ENCODE measurements around the gene ZNF335. TPM values are rescaled to one million over a fixed set of nuclear protein-coding genes. Genes with fewer than 3 reads are reported as not detected.

Gene ZNF335
- total and polyA plus RNA-seq, 2 of the 13 experiments (the other 11 are each of a cell fraction or from before 2014, with no cell fraction given) = 9.7 to 13.7 TPM

- TF ChIP-seq, protein P1, sequence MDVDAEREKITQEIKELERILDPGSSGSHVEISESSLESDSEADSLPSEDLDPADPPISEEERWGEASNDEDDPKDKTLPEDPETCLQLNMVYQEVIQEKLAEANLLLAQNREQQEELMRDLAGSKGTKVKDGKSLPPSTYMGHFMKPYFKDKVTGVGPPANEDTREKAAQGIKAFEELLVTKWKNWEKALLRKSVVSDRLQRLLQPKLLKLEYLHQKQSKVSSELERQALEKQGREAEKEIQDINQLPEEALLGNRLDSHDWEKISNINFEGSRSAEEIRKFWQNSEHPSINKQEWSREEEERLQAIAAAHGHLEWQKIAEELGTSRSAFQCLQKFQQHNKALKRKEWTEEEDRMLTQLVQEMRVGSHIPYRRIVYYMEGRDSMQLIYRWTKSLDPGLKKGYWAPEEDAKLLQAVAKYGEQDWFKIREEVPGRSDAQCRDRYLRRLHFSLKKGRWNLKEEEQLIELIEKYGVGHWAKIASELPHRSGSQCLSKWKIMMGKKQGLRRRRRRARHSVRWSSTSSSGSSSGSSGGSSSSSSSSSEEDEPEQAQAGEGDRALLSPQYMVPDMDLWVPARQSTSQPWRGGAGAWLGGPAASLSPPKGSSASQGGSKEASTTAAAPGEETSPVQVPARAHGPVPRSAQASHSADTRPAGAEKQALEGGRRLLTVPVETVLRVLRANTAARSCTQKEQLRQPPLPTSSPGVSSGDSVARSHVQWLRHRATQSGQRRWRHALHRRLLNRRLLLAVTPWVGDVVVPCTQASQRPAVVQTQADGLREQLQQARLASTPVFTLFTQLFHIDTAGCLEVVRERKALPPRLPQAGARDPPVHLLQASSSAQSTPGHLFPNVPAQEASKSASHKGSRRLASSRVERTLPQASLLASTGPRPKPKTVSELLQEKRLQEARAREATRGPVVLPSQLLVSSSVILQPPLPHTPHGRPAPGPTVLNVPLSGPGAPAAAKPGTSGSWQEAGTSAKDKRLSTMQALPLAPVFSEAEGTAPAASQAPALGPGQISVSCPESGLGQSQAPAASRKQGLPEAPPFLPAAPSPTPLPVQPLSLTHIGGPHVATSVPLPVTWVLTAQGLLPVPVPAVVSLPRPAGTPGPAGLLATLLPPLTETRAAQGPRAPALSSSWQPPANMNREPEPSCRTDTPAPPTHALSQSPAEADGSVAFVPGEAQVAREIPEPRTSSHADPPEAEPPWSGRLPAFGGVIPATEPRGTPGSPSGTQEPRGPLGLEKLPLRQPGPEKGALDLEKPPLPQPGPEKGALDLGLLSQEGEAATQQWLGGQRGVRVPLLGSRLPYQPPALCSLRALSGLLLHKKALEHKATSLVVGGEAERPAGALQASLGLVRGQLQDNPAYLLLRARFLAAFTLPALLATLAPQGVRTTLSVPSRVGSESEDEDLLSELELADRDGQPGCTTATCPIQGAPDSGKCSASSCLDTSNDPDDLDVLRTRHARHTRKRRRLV (CRISPR knock-in tag; IDR thresholded peaks at IDR 0.05) = no peak
- TF ChIP-seq ZNF83 (CRISPR knock-in tag; IDR thresholded peaks at IDR 0.05; ENCODE audit: borderline replicate concordance) (no peak), HDAC6 (IDR thresholded peaks at IDR 0.05; ENCODE audit: low read depth, low read length) (no peak), PAF1 (CRISPR knock-in tag; IDR thresholded peaks at IDR 0.05) (no peak), TEAD2 (CRISPR knock-in tag; IDR thresholded peaks at IDR 0.05) (no peak), IKZF1 (IDR thresholded peaks at IDR 0.05) (no peak), MED13 (CRISPR knock-in tag; IDR thresholded peaks at IDR 0.05) (no peak), NFE2 (CRISPR knock-in tag; IDR thresholded peaks at IDR 0.05) (no peak), ZNF780A (CRISPR knock-in tag; IDR thresholded peaks at IDR 0.05) (no peak), ZNF205 (CRISPR knock-in tag; IDR thresholded peaks at IDR 0.05) (no peak), ZNF138 (CRISPR knock-in tag; IDR thresholded peaks at IDR 0.05; ENCODE audit: low read depth) (no peak), CENPT (CRISPR knock-in tag; IDR thresholded peaks at IDR 0.05; ENCODE audit: low read depth) (no peak), ZSCAN25 (CRISPR knock-in tag; IDR thresholded peaks at IDR 0.05) (peak; percentile 73; the same call in 1 of the 2 replicates), ZFAT (CRISPR knock-in tag; conservative IDR thresholded peaks at IDR 0.05) (no peak), FUBP1 (CRISPR knock-in tag; IDR thresholded peaks at IDR 0.05; ENCODE audit: borderline replicate concordance) (no peak), HMGA1 (CRISPR knock-in tag; conservative IDR thresholded peaks at IDR 0.05) (no peak), ZNF644 (CRISPR knock-in tag; IDR thresholded peaks at IDR 0.05; ENCODE audit: low read depth) (no peak), CCAR2 (optimal IDR thresholded peaks at IDR 0.05; ENCODE audit: low read depth, low read length) (no peak), ZNF383 (CRISPR knock-in tag; IDR thresholded peaks at IDR 0.05; ENCODE audit: borderline replicate concordance) (no peak), FOSL1 (CRISPR knock-in tag; IDR thresholded peaks at IDR 0.05; ENCODE audit: borderline replicate concordance) (no peak), ARNT2 (CRISPR knock-in tag; IDR thresholded peaks at IDR 0.05; ENCODE audit: low read depth) (no peak), PHF8 (CRISPR knock-in tag; IDR thresholded peaks at IDR 0.05) (0 out of 2 replicates have a peak, but pooled peaks have one; percentile 23)
- TF ChIP-seq, protein P2, sequence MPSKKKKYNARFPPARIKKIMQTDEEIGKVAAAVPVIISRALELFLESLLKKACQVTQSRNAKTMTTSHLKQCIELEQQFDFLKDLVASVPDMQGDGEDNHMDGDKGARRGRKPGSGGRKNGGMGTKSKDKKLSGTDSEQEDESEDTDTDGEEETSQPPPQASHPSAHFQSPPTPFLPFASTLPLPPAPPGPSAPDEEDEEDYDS (CRISPR knock-in tag; IDR thresholded peaks at IDR 0.05) = no peak
- TF ChIP-seq, protein P3, sequence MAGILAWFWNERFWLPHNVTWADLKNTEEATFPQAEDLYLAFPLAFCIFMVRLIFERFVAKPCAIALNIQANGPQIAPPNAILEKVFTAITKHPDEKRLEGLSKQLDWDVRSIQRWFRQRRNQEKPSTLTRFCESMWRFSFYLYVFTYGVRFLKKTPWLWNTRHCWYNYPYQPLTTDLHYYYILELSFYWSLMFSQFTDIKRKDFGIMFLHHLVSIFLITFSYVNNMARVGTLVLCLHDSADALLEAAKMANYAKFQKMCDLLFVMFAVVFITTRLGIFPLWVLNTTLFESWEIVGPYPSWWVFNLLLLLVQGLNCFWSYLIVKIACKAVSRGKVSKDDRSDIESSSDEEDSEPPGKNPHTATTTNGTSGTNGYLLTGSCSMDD (CRISPR knock-in tag; IDR thresholded peaks at IDR 0.05) = no peak
These were observed 15.2 kb upstream of the ZNF335 start (continued) for GRCh38 chr20:45987108-45987780.

Data from HepG2 (cell line).